H9 (cell line): Measurements from ENCODE around the gene THRAP3. TPM values are rescaled to one million over a fixed set of nuclear protein-coding genes. Genes with fewer than 3 reads are reported as not detected.
A peak's percentile ranks its signal among the peaks of the same experiment; 100 is the strongest.

Experiments used
- DNase-seq: peaks from one replicate; pipeline ENCODE4 v3.0.0-alpha.2; 2017
- H2AFZ ChIP-seq: one replicate; pipeline ENCODE4 v1.6.1; 2013; ENCODE audit warnings: mild to moderate bottlenecking, low read length, control low read depth, moderate library complexity
- H2AK5ac ChIP-seq: 2 replicates; pipeline ENCODE4 v1.6.1; 2013; ENCODE audit warnings: low read length, control low read depth, mixed read lengths; ENCODE audit not compliant: insufficient read length
- H2BK120ac ChIP-seq: one replicate; pipeline ENCODE4 v1.6.1; 2013; ENCODE audit warnings: low read depth, mild to moderate bottlenecking, low read length, control low read depth, inconsistent platforms; ENCODE audit not compliant: poor library complexity, severe bottlenecking
- H2BK12ac ChIP-seq: 2 replicates; pipeline ENCODE4 v1.6.1; 2013; ENCODE audit warnings: low read length, control low read depth, mixed read lengths, low read depth; ENCODE audit not compliant: insufficient read length
- H2BK15ac ChIP-seq: 2 replicates; pipeline ENCODE4 v1.6.1; 2013; ENCODE audit warnings: low read depth, low read length, control low read depth
- H2BK20ac ChIP-seq: one replicate; pipeline ENCODE4 v1.6.1; 2013; ENCODE audit warnings: low read depth, mild to moderate bottlenecking, low read length, control low read depth, inconsistent platforms; ENCODE audit not compliant: poor library complexity, severe bottlenecking
- H2BK5ac ChIP-seq: 2 replicates; pipeline ENCODE4 v1.6.1; 2013; ENCODE audit warnings: low read length, control low read depth, mixed read lengths; ENCODE audit not compliant: insufficient read length
- H3K14ac ChIP-seq: 2 replicates; pipeline ENCODE4 v1.6.1; 2013; ENCODE audit warnings: low read length, control low read depth; ENCODE audit not compliant: insufficient read depth
- H3K18ac ChIP-seq: 2 replicates; pipeline ENCODE4 v1.6.1; 2013; ENCODE audit warnings: low read depth, mild to moderate bottlenecking, mixed read lengths, low read length, control low read depth; ENCODE audit not compliant: insufficient read length
- H3K23ac ChIP-seq: 2 replicates; pipeline ENCODE4 v1.6.1; 2013; ENCODE audit warnings: low read length, control low read depth, mixed read lengths, low read depth; ENCODE audit not compliant: insufficient read length
- H3K23me2 ChIP-seq: 2 replicates; pipeline ENCODE4 v1.6.1; 2013; ENCODE audit warnings: low read depth, mild to moderate bottlenecking, mixed read lengths, low read length, control low read depth; ENCODE audit not compliant: insufficient read length, poor library complexity, severe bottlenecking
- H3K27ac ChIP-seq: 2 replicates; pipeline ENCODE4 v1.5.1; 2013; ENCODE audit warnings: low read length, control low read depth, mixed read lengths, low read depth; ENCODE audit not compliant: insufficient read length
- H3K27me3 ChIP-seq: 2 replicates; pipeline ENCODE4 v1.6.1; 2013; ENCODE audit warnings: low read length, control low read depth, inconsistent platforms; ENCODE audit not compliant: insufficient read depth
- H3K4ac ChIP-seq: 2 replicates; pipeline ENCODE4 v1.6.1; 2013; ENCODE audit warnings: low read depth, mild to moderate bottlenecking, control low read depth, inconsistent platforms, low read length, moderate library complexity
- H3K4me1 ChIP-seq: 2 replicates; pipeline ENCODE4 v1.6.1; 2013; ENCODE audit warnings: low read length, control low read depth, inconsistent platforms; ENCODE audit not compliant: insufficient read depth
- H3K4me2 ChIP-seq: 2 replicates; pipeline ENCODE4 v1.6.1; 2013; ENCODE audit warnings: low read length, control low read depth, mixed read lengths; ENCODE audit not compliant: insufficient read length, insufficient read depth
- H3K56ac ChIP-seq: 2 replicates; pipeline ENCODE4 v1.6.1; 2013; ENCODE audit warnings: low read depth, mild to moderate bottlenecking, mixed read lengths, low read length, control low read depth; ENCODE audit not compliant: insufficient read length
- H3K79me1 ChIP-seq: 2 replicates; pipeline ENCODE4 v1.6.1; 2013; ENCODE audit warnings: low read depth, mild to moderate bottlenecking, moderate library complexity, low read length, control low read depth, inconsistent platforms; ENCODE audit not compliant: insufficient read depth, poor library complexity, severe bottlenecking
- H3K79me2 ChIP-seq: 2 replicates; pipeline ENCODE4 v1.6.1; 2013; ENCODE audit warnings: low read length, control low read depth, inconsistent platforms; ENCODE audit not compliant: insufficient read depth
- H3K9ac ChIP-seq: 2 replicates; pipeline ENCODE4 v1.6.1; 2013; ENCODE audit warnings: low read length, control low read depth, mixed read lengths; ENCODE audit not compliant: insufficient read length; ENCODE audit errors: extremely low read depth
- H3K9me3 ChIP-seq: one replicate; pipeline ENCODE4 v1.6.1; 2013; ENCODE audit warnings: low read depth, low read length, inconsistent platforms; ENCODE audit not compliant: control insufficient read depth
- H3T11ph ChIP-seq: one replicate; pipeline ENCODE4 v1.6.1; 2013; ENCODE audit warnings: mild to moderate bottlenecking, low read length, control low read depth, inconsistent platforms
- H4K20me1 ChIP-seq: one replicate; pipeline ENCODE4 v1.6.1; 2013; ENCODE audit not compliant: control insufficient read depth, insufficient read length, insufficient read depth
- H4K5ac ChIP-seq: 2 replicates; pipeline ENCODE4 v1.6.1; 2013; ENCODE audit warnings: low read depth, mild to moderate bottlenecking, mixed read lengths, low read length, control low read depth; ENCODE audit not compliant: insufficient read length
- H4K8ac ChIP-seq: replicated peaks from 2 replicates; pipeline ENCODE4 v1.6.1; 2013; ENCODE audit warnings: low read length, control low read depth, mixed read lengths, low read depth; ENCODE audit not compliant: insufficient read length
- H4K91ac ChIP-seq: 2 replicates; pipeline ENCODE4 v1.6.1; 2013; ENCODE audit warnings: low read depth, mild to moderate bottlenecking, moderate library complexity, mixed read lengths, low read length, control low read depth; ENCODE audit not compliant: insufficient read length
- H3K27ac Mint-ChIP-seq, 3 experiments: 2 replicates in 2 of 3; 3 replicates in 1 of 3; pipeline ENCODE4 v1.8.0; 2020 to 2021; ENCODE audit warnings: mixed read lengths in 3 of 3, mild to moderate bottlenecking in 1 of 3, moderate library complexity in 1 of 3
- H3K27me3 Mint-ChIP-seq: 2 replicates; pipeline ENCODE4 v1.8.0; 2021; ENCODE audit warnings: low read depth, mild to moderate bottlenecking, moderate library complexity, mixed read lengths
- H3K36me3 Mint-ChIP-seq, 3 experiments: 2 replicates in 2 of 3; 3 replicates in 1 of 3; pipeline ENCODE4 v1.8.0; 2020 to 2021; ENCODE audit warnings: low read depth in 3 of 3, mixed read lengths in 3 of 3; ENCODE audit not compliant: insufficient read depth in 1 of 3
- H3K4me1 Mint-ChIP-seq, 2 experiments: 2 replicates each; pipeline ENCODE4 v1.8.0; 2020; ENCODE audit warnings: mixed read lengths in 2 of 2
- H3K4me3 Mint-ChIP-seq, 2 experiments: 2 replicates in 1 of 2; 3 replicates in 1 of 2; pipeline ENCODE4 v1.8.0; 2020 to 2021; ENCODE audit warnings: mild to moderate bottlenecking in 2 of 2, mixed read lengths in 2 of 2, moderate library complexity in 1 of 2
- H3K9me3 Mint-ChIP-seq, 2 experiments: 2 replicates in 1 of 2; 3 replicates in 1 of 2; pipeline ENCODE4 v1.8.0; 2020; ENCODE audit warnings: mild to moderate bottlenecking in 2 of 2, mixed read lengths in 2 of 2, moderate library complexity in 1 of 2
- CTCF ChIP-seq: fragments of 200-600 bp; sonication (generic); conservative IDR thresholded peaks from 3 replicates; pipeline ENCODE4 v1.8.0; 2021; ENCODE audit warnings: antibody characterized with exemption, mild to moderate bottlenecking
- WGBS: extraction: QIAGEN DNeasy Blood & Tissue Kit; methylation state at CpG from one replicate; pipeline ENCODE4 v1.1.7; 2013; ENCODE audit warnings: missing lambda C conversion rate, low lambda C conversion rate, mixed read lengths; ENCODE audit not compliant: insufficient read length; ENCODE audit errors: extremely low coverage; 5-methylcytosine and 5-hydroxymethylcytosine counted together
- total RNA-seq: library from RNA; stranded (reverse); gene quantifications from 2 replicates; pipeline ENCODE4 v1.2.1, GENCODE V29; 2021

Gene THRAP3
- total RNA-seq, 1 experiment from 2014 or later, result 186 TPM

GRCh38 chr1:36320291-36320761 is 96.1 kb downstream of the THRAP3 start:
- Histone ChIP-seq H3K4me2 (peak overlapping the region; percentile 51), H3K79me1 (no peaks in the 10 kb centered on the region), H2BK120ac (no peak overlapping the region), H3K23ac (no peak overlapping the region), H3K4ac (no peak overlapping the region), H3K18ac (peak overlapping the region; percentile 8), H2BK12ac (no peak overlapping the region), H2BK20ac (no peak overlapping the region), H4K5ac (no peak overlapping the region), H4K20me1 (no peaks in the 10 kb centered on the region), H3K27me3 (no peaks in the 10 kb centered on the region), H2AK5ac (no peak overlapping the region), H4K91ac (no peak overlapping the region), H2BK5ac (no peak overlapping the region), H3K27ac (no peak overlapping the region), H3K9ac (peak overlapping the region; percentile 40), H4K8ac (no peak overlapping the region), H2AFZ (no peak overlapping the region), H2BK15ac (no peak overlapping the region), H3K79me2 (no peaks in the 10 kb centered on the region), H3T11ph (no peak overlapping the region), H3K56ac (no peak overlapping the region), H3K14ac (peak overlapping the region; percentile 59), H3K23me2 (peaks cover 32% of the 10 kb centered on the region), H3K9me3 (no peaks in the 10 kb centered on the region), H3K4me1 (no peaks in the 10 kb centered on the region)
- peaks cover 34% of the 10 kb centered on the region for H3K27me3 Mint-ChIP-seq
- H3K27ac Mint-ChIP-seq, result peak overlapping the region; percentile 33 to 72 (median 53); a peak in 4 of 7 replicates
- H3K36me3 Mint-ChIP-seq, result peaks cover 2 to 11% (median 7%) of the 10 kb centered on the region in 3 experiments; a peak in 6 of 7 replicates
- H3K4me1 Mint-ChIP-seq, result peaks cover 19 to 20% of the 10 kb centered on the region in 2 experiments
- WGBS, result no CpG with 5 or more reads among the region's 16 CpGs
- H3K9me3 Mint-ChIP-seq, result no peaks in the 10 kb centered on the region; a peak in 2 of 5 replicates
- TF ChIP-seq CTCF, result no peak
- DNase-seq, result no peak
- peak overlapping the region; percentile 72 to 86 for H3K4me3 Mint-ChIP-seq
